GM19023 (cell line): ENCODE measurements around the gene ABTB1.
A peak's percentile ranks its signal among the peaks of the same experiment; 100 is the strongest.

ENCODE experiments used
- ATAC-seq: cut with Tn5 transposase; IDR thresholded peaks from one replicate; pipeline ENCODE4 v1.9.1; 2021; ENCODE audit warnings: mild to moderate bottlenecking, moderate library complexity; ENCODE audit not compliant: unreplicated experiment

ABTB1 gene

DNA sequence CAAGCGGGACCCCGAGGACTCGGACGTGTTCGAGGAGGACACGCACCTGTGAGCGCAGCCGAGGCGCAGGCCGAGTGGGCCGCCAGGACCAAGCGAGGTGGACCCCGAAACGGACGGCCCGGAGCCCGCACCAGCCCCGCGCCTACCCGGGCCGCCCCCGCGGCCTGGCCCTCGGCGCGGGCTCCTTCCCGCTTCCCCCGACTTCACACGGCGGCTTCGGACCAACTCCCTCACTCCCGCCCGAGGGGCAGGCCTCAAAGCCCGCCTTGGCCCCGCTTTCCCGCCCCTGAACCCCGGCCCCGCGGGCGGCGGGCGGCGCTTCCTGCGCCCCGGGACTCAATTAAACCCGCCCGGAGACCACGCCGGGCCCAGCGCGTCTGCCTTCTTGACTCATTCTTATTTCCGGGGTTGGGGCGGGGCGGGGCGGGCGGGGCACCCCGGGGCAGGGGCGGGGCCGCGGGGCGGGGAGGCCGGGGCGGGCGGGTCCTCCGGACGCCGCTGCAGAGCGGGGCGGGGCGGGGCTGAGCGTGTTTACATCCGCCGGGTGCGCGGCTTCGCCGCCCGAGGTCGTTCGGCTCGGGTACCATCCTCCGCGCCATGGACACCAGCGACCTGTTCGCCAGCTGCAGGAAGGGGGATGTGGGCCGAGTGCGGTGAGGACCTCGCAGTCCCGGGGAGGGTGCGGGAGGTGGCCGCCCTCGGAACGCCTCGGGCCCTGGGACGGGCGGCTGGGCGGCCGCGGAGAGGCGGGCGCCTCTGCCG is at the start of gene ABTB1:
Gene ABTB1, plus strand, starts transcription at position 524 of the 762 bp plus-strand sequence. Its CDS starts 74 bp downstream, at position 598.
- peak; percentile 82 for ATAC-seq

DNA sequence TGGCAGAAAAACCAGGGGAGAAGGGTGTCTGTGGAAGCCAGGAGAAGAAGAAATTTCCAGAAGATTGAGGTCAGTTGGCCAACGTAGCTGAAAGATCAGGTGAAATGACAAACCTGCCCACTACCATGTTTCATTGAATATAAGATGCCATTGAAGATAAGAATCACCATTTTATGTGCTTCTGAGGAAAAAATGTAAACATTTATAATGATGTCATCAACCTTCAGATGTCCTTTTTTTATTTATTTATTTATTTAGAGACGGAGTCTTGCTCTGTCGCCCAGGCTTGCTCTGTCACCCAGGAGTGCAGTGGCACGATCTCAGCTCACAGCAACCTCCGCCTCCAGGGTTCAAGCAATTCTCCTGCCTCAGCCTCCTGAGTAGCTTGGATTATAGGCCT is 48.7 kb upstream of the ABTB1 start:
- ATAC-seq = no peak

- ATAC-seq = no peak
Measured at GRCh38 chr3:127625821-127626220, 46.9 kb upstream of the ABTB1 start.

DNA sequence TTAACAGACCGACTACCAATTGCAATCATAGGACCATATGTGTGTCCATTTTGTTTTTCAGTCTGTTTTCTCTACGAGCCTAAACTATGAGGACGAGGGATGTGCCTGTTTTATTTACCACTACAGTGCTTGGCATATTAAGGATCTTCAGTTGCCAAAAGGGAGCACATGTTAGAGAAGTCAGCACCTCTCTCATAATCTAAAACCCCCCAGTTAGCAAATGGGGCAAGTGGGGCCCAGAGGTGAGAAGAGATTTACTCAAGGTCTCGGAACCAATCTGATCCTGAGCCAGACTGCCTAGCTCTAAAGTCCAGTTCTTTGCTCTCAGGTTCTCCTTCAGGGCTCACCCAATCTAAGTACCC is 44.3 kb upstream of the ABTB1 start:
- no peak for ATAC-seq

DNA sequence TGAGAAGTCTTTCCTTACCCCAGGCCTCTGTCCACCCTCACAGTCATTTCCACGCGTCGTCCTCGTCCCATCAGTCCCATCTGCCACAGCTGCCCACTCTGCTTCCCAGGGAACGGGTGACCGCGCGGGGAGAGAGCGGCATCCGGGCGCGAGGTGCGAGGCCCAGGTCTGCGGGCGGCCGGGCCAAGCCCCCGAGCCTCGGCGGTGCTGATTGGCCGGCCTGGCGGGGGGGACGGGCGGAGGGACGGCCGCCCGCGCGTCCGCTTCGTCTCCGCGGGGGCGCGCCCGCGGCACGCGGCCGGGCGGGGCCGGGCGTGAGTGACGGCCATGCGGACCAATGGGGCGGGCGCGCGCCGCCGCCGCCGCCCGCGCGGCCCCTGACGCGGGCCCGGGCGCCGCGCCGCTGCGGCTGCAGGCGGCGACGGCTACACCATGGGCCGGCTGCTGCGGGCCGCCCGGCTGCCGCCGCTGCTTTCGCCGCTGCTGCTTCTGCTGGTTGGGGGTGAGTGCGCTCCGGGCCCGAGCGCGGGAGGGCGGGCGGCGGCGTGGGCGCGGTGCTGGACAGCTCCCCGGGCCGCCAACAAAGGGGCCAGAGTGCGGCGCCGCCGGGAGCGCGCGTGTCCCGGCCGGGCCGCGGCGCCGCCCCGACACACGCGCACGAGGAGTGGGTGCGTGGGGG is 43.8 kb upstream of the ABTB1 start, which contains the start of gene PODXL2:
Gene PODXL2, plus strand, starts transcription at position 398 of the 679 bp plus-strand sequence. Its CDS starts 35 bp downstream, at position 433.
- ATAC-seq = peak; percentile 53

- peak; percentile 17 for ATAC-seq
Measured at GRCh38 chr3:127629467-127630403, 43.0 kb upstream of the ABTB1 start.

GRCh38 chr3:127630811-127631714 is 41.7 kb upstream of the ABTB1 start:
- no peak for ATAC-seq

- ATAC-seq = no peak
Measured at GRCh38 chr3:127632035-127632820, 40.5 kb upstream of the ABTB1 start.

GRCh38 chr3:127634653-127635052 is 38.1 kb upstream of the ABTB1 start:
- ATAC-seq = no peak

DNA sequence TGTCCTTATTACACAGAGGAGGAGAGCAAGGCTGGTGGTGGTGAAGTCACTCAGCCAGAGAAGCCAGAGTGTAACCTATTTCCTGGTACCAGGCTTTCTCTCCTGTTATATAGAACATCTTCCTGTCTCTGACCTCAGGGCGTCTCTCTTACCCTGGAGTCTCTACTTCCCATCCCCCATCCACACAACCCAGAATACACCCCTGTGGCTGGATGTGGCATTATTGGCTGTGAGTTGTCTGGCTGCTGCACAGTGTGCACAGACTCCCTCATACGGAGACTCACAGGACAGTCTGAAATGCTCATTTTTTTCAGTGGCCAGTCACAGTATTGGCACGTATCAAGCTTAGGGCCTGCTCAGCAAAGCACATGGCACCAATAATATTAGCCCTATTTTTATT is 35.2 kb upstream of the ABTB1 start:
- no peak for ATAC-seq

GRCh38 chr3:127637971-127638370 is 34.8 kb upstream of the ABTB1 start:
- no peak for ATAC-seq

- no peak for ATAC-seq
Measured at GRCh38 chr3:127639173-127640041, 33.3 kb upstream of the ABTB1 start.

GRCh38 chr3:127640042-127640355 is 32.8 kb upstream of the ABTB1 start:
- no peak for ATAC-seq

DNA sequence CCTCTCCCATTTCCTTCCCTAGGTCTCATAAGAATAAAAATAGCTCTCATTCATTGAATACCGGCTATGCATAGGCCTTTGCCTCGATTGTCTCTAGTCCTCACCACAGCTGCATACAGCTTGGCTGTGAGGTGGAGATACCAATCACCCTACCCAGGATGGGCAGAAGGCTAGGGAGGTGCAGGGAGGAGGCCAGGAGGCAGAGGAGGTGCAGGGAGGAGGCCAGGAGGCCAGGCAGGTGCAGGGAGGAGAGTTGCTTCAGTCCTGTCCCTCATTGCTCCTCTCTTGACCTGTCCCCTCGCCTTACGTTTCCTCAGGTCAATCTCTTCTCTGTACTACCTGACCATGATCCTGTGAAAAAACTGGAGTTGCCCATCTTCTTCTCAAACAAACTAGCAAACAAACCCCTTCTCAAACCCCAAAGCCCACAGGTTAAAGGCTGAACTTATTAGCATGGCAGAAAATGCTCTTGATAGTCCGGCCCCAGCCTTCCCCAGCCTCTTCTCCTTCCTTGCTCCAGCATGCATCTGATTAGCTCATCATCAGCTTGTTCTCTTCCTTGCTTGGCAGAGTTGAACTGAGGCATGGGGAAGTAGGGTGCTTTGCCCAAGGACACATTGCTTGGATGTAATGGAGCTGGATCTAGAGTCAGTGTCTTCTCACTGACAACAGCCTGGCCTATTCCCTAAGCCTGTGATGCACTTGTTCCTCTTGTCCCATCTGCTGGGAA is 27.9 kb upstream of the ABTB1 start:
- no peak for ATAC-seq

GRCh38 chr3:127645371-127646015 is 27.3 kb upstream of the ABTB1 start:
- ATAC-seq = no peak

DNA sequence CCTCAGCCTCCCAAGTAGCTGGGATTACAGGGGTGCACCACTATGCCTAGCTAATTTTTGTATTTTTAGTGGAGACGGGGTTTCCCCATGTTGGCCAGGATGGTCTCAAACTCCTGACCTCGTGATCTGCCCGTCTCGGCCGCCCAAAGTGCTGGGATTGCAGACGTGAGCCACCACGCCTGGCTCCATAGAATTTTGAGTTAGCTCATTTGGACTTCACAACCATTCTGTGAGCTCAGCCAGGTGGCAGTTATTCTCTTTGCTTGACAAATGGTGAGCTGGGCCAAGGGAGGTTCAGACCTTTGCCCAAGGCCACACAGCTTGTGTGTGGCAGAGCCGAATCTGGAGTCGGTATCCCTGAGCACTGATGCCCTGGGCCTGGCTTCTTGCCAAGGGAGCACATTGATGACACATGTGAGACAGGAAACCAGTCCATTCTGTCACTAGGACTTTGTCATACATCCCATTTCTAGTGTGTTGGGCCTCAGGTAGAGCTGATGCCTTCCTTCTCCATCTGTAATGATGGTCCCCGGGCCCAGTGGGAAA is 26.2 kb upstream of the ABTB1 start:
- no peak for ATAC-seq

- ATAC-seq = no peak
Measured at GRCh38 chr3:127647166-127647844, 25.4 kb upstream of the ABTB1 start.
